ENCODE results near the gene MTMR2.
"Not testable (repeated sequence)": the region's sequence is repeated elsewhere in the genome, so short reads cannot be mapped to it uniquely, and the experiment has no call there.

The MTMR2 gene

GRCh38 chr11:95835768-95836488 is 88.0 kb downstream of the MTMR2 start:
- peak; percentile 73 for DNase-seq
- in situ Hi-C loops (cut with MboI; ENCODE audit: low pct_unique_long_range_greater_than_20kb, low sequenced_read_pairs) = no loop called here

GRCh38 chr11:95835351-95835750 is 88.6 kb downstream of the MTMR2 start:
- in situ Hi-C loops (cut with MboI; ENCODE audit: low pct_unique_long_range_greater_than_20kb, low sequenced_read_pairs) = no loop called here
- DNase-seq = no peak

- DNase-seq = no peak
- in situ Hi-C loops (cut with MboI; ENCODE audit: low pct_unique_long_range_greater_than_20kb, low sequenced_read_pairs) = no loop called here
Observed at GRCh38 chr11:95833378-95833777, 90.5 kb downstream of the MTMR2 start.

GRCh38 chr11:95832763-95833162 is 91.1 kb downstream of the MTMR2 start:
- in situ Hi-C loops (cut with MboI; ENCODE audit: low pct_unique_long_range_greater_than_20kb, low sequenced_read_pairs) = no loop called here
- DNase-seq = no peak

- DNase-seq = no peak
- in situ Hi-C loops (cut with MboI; ENCODE audit: low pct_unique_long_range_greater_than_20kb, low sequenced_read_pairs) = no loop called here
Observed at GRCh38 chr11:95831198-95831883, 92.6 kb downstream of the MTMR2 start.

- in situ Hi-C loops (cut with MboI; ENCODE audit: low pct_unique_long_range_greater_than_20kb, low sequenced_read_pairs) = no loop called here
Observed at GRCh38 chr11:95829580-95830259, 94.2 kb downstream of the MTMR2 start.

GRCh38 chr11:95827696-95828095 is 96.2 kb downstream of the MTMR2 start:
- in situ Hi-C loops (cut with MboI; ENCODE audit: low pct_unique_long_range_greater_than_20kb, low sequenced_read_pairs) = no loop called here

More at GRCh38 chr11:95829580-95830259, 94.2 kb downstream of the MTMR2 start:
- no peak for DNase-seq

GRCh38 chr11:95821640-95822039 is 102.3 kb downstream of the MTMR2 start:
- DNase-seq = no peak
- in situ Hi-C loops (cut with MboI; ENCODE audit: low pct_unique_long_range_greater_than_20kb, low sequenced_read_pairs) = no loop called here

More at GRCh38 chr11:95827696-95828095, 96.2 kb downstream of the MTMR2 start:
- DNase-seq = no peak

- in situ Hi-C loops (cut with MboI; ENCODE audit: low pct_unique_long_range_greater_than_20kb, low sequenced_read_pairs) = no loop called here
- DNase-seq = no peak
Observed at GRCh38 chr11:95816037-95816436, 107.9 kb downstream of the MTMR2 start.

- DNase-seq; in situ Hi-C loops (cut with MboI; ENCODE audit: low pct_unique_long_range_greater_than_20kb, low sequenced_read_pairs): not testable (repeated sequence)
Observed at GRCh38 chr11:95811052-95811451, 112.9 kb downstream of the MTMR2 start.

- in situ Hi-C loops (cut with MboI; ENCODE audit: low pct_unique_long_range_greater_than_20kb, low sequenced_read_pairs); DNase-seq: not testable (repeated sequence)
Observed at GRCh38 chr11:95806464-95806863, 117.4 kb downstream of the MTMR2 start.

GRCh38 chr11:95805869-95806268 is 118.0 kb downstream of the MTMR2 start:
- in situ Hi-C loops (cut with MboI; ENCODE audit: low pct_unique_long_range_greater_than_20kb, low sequenced_read_pairs) = no loop called here
- no peak for DNase-seq

- DNase-seq = no peak
- in situ Hi-C loops (cut with MboI; ENCODE audit: low pct_unique_long_range_greater_than_20kb, low sequenced_read_pairs) = no loop called here
Observed at GRCh38 chr11:95803973-95804372, 119.9 kb downstream of the MTMR2 start.

GRCh38 chr11:95802806-95803205 is 121.1 kb downstream of the MTMR2 start:
- no peak for DNase-seq
- in situ Hi-C loops (cut with MboI; ENCODE audit: low pct_unique_long_range_greater_than_20kb, low sequenced_read_pairs) = no loop called here

GRCh38 chr11:95800438-95800837 is 123.5 kb downstream of the MTMR2 start:
- DNase-seq = no peak
- in situ Hi-C loops (cut with MboI; ENCODE audit: low pct_unique_long_range_greater_than_20kb, low sequenced_read_pairs) = no loop called here

- in situ Hi-C loops (cut with MboI; ENCODE audit: low pct_unique_long_range_greater_than_20kb, low sequenced_read_pairs) = no loop called here
- no peak for DNase-seq
Observed at GRCh38 chr11:95799546-95799945, 124.4 kb downstream of the MTMR2 start.

- no peak for DNase-seq
- in situ Hi-C loops (cut with MboI; ENCODE audit: low pct_unique_long_range_greater_than_20kb, low sequenced_read_pairs) = no loop called here
Observed at GRCh38 chr11:95796501-95796900, 127.4 kb downstream of the MTMR2 start.

GRCh38 chr11:95795627-95796295 is 128.1 kb downstream of the MTMR2 start:
- in situ Hi-C loops (cut with MboI; ENCODE audit: low pct_unique_long_range_greater_than_20kb, low sequenced_read_pairs) = no loop called here

GRCh38 chr11:95794086-95794485 is 129.8 kb downstream of the MTMR2 start:
- in situ Hi-C loops (cut with MboI; ENCODE audit: low pct_unique_long_range_greater_than_20kb, low sequenced_read_pairs) = no loop called here
- DNase-seq = no peak

More at GRCh38 chr11:95795627-95796295, 128.1 kb downstream of the MTMR2 start:
- no peak for DNase-seq

- in situ Hi-C loops (cut with MboI; ENCODE audit: low pct_unique_long_range_greater_than_20kb, low sequenced_read_pairs) = no loop called here
- DNase-seq = no peak
Observed at GRCh38 chr11:95793116-95793515, 130.8 kb downstream of the MTMR2 start.
